Activated CD8-positive, alpha-beta memory T cell treated with anti-CD3 and anti-CD28 coated beads for 24 hours (primary cell): Measurements from ENCODE around the gene DUSP9.
A peak's percentile ranks its signal among the peaks of the same experiment; 100 is the strongest.

Experiments
- DNase-seq: peaks from one replicate; pipeline ENCODE4 v3.0.0-alpha.2; 2020

DUSP9 gene

DNA sequence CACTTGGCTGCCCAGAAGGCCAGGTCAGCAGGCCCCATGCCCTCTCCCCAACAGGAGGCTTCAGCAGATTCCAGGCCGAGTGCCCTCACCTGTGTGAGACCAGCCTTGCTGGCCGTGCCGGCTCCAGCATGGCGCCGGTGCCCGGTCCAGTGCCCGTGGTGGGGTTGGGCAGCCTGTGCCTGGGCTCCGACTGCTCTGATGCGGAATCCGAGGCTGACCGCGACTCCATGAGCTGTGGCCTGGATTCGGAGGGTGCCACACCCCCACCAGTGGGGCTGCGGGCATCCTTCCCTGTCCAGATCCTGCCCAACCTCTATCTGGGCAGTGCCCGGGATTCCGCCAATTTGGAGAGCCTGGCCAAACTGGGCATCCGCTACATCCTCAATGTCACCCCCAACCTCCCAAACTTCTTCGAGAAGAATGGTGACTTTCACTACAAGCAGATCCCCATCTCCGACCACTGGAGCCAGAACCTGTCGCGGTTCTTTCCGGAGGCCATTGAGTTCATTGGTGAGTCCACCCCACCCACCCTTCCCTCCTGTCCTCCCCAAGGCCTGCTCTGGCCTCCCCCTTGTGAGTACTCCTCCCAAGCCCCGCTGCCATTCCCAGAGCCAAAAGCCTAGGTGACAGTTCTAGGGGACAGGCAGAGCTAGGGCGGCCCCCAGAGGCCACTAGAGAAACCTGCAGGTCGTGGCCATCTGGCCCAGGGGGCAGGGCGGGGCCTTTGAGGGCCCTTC is 2.3 kb downstream of the DUSP9 start:
- DNase-seq, result peak; percentile 61

DNA sequence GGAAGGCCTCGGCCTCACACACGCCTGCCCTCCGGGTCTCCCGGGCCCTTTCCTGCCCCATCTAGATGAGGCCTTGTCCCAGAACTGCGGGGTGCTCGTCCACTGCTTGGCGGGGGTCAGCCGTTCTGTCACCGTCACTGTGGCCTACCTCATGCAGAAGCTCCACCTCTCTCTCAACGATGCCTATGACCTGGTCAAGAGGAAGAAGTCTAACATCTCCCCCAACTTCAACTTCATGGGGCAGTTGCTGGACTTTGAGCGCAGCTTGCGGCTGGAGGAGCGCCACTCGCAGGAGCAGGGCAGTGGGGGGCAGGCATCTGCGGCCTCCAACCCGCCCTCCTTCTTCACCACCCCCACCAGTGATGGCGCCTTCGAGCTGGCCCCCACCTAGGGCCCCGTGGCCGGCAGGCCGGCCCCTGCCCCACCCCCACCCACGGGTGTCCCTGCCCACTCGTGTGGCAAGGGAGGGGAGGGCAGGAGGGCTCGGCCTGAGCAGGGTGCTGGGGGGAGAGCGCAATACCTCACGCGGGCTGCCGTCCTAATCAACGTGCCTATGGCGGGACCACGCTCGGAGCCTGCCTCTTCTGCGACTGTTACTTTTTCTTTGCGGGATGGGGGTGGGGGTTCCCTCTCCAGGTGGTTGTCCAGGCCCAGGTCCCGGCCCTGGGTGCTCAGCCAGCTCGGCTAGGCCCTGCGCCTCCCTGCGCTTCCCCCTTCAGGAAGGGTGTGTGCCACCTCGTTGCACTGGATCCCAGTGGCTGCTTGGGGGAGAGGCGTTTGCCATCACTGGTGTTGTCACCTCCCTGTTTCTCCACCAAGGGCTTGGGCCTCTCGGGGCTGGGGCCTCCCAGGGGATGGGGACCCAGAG is 3.1 kb downstream of the DUSP9 start:
- DNase-seq, result peak; percentile 35

DNA sequence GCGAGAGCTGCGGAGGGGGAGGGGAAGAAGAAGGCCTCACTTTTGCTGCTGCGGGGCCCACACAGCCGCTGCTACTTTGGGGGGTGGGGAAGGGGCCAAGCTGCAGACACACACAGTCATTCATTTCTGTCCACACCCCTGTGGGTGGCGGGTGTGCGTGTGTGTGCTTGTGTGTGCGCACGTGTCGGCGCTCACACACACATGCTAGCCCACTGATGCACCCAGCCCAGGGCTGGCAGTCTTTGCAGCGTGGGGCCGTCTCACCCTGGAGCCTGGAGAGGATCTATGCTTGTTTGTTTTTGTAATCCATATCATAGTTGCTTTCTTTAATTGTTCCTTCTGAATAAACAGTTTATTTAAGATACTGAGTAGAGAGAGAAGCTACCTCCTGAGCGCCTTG is 4.0 kb downstream of the DUSP9 start:
- DNase-seq, result no peak

DNA sequence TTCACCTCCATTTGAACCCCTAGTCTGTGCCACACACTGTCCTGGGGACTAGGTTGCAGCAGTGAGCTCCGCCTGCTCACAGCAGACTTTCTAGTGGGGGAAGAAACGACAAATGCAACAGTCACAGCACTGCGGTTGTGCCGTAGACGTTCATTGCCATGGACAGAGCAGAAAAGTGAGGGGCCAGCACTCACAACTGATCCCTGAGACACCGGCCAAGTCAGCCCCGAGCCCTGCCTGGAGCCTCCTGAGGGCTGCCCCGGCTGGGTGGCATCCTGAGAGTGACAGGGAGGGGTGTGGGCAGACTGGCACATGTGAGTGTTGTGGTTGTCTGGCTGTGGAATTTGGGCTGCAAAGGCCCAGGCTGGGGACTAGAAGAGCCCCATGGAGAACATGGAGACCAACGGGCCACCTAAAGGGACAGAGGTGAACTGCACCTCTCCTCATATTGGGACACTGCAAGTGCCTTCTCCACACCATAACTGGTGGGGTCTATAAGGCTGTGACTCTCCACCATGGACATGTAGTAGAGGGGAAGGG is 4.6 kb downstream of the DUSP9 start:
- no peak for DNase-seq

DNA sequence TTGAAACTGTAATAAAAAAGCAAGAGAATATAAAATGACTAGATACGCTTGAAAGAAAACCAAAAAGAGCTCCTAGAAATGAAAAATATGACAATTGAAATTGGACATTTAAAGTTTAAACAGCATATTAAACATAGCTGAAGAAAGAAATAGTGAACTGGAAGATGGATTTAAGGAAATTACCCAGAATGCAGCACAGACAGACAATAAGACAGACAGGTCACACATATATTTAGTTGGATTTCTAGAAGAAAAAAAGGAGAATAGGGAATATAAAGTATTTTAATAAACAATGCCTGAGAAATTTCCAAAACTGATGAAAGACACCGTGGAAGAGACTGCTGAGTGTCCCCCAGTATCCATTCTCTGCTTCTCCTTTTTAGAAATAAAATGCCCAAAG is 6.6 kb downstream of the DUSP9 start:
- no peak for DNase-seq

DNA sequence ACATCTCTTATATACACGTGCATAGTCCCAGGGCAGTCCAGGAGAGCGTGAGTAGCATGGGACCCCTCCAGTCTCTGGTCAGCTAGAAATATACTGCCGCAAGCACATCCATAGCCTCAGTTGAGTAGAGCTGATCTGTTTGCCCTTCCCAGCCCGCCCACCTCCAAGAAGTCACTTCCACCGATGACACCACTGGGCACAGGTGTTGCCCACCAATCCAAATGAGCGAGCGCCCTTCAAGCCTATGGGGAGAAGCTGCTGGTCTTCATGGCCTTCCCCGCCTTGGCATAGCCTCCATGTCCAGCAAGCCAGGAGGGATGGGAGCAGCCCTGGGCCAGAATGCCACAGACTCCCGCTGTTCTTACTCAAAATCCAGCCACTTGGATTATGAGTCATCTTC is 10.2 kb downstream of the DUSP9 start:
- DNase-seq, result no peak

DNA sequence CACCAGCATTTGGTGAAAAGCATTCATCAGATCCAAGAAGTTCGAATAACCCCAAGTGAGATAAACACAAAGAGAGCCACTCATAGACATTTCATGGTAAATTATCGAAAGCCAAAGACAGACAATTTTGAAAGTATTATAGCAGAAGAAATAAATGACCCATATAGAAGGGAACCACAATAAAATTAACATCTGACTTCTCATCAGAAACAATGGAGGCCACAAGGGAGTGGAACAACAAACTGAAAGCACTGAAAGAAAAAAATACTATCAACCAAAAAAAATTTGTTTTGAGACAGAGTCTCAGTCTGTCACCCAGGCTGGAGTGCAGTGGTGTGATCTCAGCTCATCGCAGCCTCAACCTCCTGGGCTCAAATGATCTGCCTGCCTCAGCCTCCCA is 12.3 kb downstream of the DUSP9 start:
- DNase-seq, result no peak

DNA sequence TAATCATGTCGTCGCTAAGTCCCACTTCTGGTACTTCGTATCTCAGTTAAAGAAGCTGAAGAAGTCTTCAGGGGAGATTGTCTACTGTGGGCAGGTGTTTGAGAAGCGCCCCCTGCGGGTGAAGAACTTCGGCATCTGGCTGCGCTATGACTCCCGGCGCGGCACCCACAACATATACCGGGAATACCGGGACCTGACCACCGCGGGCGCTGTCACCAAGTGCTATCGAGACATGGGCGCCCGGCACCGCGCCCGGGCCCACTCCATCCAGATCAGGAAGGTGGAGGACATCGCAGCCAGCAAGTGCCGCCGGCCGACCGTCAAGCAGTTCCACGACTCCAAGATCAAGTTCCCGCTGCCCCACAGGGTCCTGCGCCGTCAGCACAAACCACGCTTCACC is 15.3 kb downstream of the DUSP9 start:
- peak; percentile 81 for DNase-seq

DNA sequence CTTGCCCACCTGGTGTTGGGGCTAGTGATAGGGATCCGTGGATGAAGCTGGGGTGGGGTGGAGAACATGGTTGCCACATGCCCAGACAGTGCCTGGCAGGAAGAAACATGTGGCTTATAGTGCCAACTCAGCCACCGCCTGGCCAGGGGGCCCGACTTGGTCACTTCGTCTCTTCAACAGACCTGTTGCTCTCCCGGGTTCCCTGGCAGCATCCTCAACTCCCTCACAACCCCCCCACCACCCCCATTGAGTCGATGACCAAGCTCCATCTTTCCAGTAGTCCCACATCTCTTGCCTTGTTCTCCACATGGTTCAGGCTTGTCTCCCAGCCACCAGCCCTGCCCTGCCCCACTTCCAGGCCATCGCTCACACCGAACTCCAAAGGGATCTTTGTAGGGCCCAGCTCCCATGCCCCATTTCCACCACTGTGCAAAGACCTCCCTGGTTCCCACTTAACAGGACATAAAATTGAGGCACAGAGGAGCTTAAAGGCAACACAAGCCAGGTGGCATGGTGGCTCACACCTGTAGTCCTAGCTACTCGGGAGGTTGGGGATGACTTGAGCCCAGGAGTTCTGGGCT is 18.8 kb downstream of the DUSP9 start:
- DNase-seq, result no peak

DNA sequence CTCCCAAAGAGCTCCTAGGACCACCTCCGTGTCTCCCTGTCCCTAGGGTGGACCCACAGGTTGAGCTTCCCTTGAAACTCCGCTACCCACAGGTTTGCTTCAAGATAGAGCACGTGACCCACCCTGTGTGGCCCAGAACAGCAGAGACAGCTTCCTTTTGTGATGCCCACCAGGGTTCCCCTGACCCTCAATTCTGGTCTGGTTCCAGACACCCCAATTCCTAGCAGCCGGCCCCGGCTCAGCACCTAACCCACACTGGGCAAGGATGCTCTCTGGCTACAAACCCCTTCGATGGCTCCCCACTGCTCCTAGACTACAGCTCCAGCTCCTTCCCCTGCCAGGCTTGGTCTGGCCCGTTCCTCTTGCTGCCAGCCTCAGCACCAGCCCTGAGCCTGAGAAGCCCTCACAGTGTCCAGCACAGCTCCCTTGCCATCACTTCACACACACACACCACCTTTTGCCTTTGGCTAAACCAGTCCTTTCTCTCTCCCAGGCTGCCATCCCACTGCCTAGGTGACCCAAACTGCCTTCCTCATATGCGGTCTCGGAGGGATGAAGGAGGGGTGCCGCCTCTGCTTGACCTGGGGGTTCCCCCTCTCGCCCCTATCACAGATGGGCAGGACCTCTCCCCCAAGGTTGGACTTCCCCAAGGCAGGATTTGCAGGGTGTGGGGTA is 20.4 kb downstream of the DUSP9 start:
- peak; percentile 57 for DNase-seq

DNA sequence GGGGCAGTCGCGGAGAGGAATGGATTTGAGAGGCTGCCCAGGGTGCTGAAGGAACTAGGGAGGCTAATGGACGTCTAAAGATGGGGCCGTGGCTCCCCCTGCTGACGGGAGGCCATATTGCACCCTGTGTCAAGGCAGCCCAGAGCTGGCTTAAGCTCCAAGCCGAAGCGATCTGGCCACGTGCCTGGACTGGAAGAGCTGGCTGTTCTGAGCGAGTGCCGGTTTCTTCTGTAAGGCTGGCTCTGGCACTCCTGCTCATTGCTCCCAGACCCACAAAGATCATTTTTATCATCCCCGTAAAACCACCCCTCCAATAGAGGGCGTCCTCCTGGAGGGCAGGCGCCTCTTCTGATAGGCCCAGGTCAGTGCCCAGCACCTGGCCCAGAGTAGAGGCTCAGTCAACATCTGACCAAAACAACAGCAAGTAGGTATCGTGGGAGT is 21.0 kb downstream of the DUSP9 start:
- peak; percentile 92 for DNase-seq

DNA sequence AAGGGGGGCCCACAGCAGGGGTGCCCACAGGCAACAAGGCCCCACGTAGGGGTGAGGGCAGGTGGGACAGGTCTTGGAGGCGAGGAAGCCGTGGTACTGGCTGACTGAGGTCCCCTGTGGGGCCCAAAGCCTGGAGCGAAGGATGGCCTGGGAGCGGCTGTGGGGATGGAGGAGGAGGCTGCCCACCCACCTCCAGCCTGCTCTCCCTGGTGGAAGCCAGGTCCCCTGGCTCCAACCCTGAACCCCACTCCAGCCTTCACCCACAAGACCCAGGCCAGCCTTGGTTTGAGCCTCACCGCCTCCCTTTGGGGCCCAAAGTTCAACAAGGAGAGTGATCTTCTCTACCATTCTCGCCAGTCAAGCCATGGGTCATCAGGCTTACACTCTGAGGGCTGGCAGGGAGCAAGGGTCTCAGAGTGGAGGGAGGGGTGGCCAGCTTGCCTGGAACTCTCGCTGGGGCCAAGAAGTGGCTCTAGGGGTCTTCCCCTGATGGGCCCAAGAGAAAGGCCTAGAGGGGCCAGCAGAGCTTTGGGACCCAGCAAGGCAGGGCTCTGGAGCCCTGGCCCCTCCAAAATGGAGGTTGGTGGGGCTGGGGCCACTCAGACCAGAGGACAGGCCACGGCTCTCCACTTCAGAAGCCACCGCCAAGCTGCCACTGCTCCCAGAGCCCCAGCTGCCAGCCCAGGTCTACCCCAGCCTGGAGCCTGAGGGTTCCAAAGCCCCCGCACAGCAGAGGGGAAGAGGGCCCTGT is 21.6 kb downstream of the DUSP9 start:
- DNase-seq, result no peak

DNA sequence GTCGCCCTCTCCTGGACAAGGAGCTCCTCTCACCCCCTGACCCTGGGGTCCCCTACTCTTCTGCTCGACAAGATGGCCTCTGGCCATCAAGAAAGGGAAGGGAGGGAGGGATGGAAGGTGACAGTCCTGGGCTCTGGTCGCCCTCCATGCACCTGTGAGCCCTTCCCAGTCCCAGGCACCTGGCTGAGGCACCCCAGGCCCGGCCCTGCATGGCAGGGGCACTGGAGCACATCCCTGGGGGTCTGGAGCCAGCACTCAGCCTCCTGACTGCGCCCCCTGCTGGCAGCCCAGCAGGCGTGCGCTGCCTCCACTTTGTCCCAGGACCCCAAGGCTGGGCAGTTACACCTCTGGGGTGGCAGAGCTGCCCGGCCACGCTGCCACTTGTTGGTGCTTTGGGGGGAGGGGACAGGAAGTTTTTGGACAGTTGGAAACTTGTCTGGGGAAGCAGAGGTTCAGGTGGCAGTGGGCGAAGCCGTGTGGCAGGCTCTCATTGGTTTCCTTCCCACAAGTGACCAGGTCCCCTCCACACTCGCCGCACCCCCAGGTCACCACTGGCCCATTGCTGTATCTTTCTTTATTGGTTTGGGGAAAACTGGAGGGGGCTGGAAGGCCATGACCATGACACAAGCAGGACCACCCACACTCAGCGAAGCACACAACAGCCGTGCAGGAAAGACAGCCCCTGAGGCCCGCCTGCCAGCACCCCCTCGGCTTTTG is 22.3 kb downstream of the DUSP9 start:
- DNase-seq, result peak; percentile 79

DNA sequence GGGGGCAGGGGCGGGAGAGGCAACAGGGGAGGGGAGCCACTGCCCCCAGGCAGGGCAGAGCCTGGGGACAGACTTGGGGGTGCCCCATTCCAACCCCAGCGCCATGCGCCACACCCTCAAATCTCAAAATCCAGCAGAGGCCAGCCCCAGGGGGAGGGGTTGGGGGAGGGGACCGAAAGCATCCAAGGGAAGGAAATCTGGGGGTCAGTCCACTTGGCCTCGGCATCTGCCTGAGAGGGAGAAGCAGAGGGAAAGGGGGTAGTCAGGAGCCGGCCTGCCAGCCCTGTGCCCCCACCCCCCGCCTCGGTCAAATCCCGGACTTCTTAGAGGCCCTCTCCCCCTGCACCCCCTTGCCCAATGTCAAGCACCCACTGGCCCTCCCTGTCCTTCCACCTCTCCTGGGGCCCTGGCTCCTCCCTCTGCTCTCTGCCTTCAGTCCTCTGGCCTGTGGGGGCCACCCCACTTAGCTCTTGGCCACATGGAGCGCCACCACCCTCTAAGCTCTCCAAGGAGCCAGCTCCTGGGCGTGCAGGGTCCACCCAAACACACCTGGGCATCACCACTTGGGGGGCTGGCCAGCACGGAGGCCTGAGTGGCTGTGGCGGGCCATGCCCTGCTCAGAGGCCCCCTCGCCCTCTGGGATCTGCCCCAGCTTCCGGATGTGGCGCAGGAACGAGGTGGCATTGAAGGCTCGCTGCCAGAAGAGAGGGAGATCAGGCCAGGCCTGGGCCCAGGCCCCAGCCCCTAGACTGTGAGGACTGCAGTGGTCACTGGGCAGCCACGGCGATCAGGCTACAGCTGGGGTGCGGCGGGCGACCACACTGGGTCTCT is 23.1 kb downstream of the DUSP9 start:
- no peak for DNase-seq

DNA sequence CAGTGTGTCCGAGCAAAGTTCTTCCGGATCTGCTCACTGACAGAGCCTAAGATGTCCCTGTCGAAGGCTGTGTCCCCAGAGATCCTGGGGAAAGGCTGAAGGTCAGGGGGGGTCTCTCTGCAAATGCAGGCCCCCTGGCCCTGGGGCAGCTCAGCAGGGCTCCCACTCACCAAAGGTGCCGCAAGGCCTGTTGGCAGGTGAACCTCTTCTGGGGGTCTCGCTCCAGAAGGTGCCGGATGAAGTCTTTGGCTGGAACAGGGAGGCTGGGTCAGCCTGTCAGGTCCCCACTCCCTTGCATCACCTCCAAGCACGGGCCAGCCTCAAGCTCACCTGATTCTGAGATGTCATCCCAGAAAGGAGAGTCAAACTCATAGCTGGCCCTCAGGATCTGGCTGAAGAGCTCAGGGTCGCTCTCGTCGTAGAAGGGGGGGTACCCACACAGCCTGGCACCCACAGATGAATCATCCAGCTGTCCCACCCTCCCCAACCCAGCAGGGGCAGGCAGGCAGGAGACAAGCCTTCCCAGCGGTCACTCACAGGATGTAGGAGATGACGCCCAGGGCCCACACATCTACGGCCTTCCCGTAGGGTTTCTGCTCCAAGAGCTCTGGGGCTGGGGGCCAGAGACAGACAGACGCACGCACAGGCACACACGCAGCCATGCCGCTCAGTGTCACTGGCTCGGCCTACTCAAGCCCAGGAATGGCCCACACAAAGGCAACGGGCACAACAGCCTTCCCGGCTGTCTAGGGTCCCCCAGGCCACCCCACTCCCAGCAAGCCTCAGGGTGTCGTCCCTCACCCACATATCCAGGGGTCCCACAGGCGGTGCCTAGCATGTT is 24.0 kb downstream of the DUSP9 start:
- DNase-seq, result no peak

DNA sequence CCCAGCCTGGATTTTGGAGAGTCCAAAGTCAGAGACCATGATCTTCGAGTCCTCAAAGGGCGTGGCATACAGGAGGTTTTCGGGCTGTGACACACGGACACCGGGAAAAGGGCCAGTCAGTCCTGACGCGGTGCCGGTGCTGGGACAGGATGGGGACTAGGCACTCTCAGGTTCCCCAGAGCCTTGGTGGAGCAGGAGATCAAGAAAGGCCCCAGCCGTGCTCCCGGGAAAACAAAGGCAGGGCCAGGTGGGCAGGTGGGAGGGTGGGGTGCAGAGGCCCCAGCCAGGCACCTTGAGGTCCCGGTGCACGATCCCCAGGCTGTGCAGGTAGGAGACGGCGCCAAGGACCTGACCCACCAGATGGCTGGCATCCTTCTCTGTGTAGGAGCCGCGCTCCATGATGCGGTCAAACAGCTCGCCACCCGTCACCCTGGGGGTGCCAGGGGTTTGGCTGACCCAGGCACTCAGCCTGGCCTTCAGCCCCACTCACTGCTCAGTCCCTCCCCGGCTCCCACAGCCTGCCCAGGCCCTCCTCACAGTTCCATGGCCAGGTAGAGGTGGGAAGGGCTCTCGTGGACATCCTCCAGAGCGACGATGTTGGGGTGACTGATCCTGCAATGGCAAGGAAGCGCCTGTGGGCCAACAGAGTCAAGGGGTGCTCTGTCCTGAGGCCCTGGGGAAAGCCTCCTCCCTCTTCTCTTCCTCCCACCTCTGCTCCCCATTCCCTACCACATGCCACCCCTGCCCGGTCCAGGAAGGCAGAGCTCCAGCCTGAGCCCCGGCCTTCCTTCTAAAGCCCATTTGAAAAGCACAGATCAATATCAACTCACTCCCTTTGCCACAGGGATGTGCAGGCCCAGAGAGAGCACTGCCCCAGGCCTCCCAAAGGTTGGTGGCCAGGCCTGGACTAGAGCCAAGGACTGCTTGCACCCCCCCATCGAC is 24.9 kb downstream of the DUSP9 start:
- no peak for DNase-seq

DNA sequence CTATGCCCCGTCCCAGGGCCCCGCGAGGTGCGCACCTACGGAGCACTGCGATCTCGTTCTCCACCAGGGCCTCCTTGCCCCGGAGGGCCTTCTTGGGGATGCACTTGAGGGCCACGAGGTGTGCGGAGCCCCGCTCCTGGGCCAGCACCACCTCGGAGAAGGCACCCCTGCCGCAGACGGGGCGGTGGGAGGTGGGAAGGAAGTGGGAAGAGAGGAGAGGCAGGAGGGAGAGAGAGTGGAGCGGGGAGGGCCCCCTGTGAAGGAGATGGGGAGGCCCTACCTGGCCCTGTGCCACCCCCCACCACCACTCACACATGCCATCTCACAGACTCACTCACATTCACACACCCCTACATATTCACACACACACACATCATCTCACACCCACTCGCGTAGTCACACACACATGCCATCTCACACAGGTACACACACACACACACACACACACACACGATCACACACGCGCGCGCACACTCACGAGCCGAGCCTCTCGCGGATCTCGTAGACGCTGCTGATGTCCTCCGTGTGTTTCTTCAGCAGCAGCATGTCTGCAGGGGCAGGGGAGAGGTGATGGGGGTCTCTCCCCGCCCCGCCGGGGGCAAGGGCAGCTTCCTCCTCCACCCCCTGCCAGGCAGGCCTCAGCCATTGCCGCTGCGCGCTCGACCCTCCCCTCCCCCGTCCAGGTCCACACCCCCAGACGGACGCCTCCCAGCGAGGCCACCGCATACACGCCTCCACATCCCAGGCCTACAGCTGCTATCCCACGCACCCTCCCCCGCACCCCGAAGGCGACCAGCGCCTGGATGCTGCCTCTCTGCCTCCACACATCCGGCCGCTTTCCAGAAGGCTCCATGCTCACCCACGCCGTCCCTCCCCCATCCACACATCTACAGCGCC is 25.8 kb downstream of the DUSP9 start:
- DNase-seq, result no peak
